GM12878 (cell line): ENCODE data around the gene TRDMT1. TPM values are rescaled to one million over a fixed set of nuclear protein-coding genes. Genes with fewer than 3 reads are reported as not detected.

ENCODE experiments used
- ATAC-seq: fragments of 200-7000 bp; cut with Tn5 transposase; 3 replicates; pipeline ENCODE4 v1.9.1; 2020; ENCODE audit warnings: mild to moderate bottlenecking, moderate library complexity
- BruUV-seq: library from RNA; stranded (reverse); fragments of 400-500 nt; replicated peaks from 2 replicates; lab custom pipeline; 2021; lab: Mats Ljungman, UMichigan
- CTCF ChIA-PET: fragments of 300-600 bp; sonication (Branson Sonifier 250); formaldehyde crosslinking; extraction: SDS; loops from one replicate; lab custom pipeline; 2021; ENCODE audit warnings: inconsistent platforms; lab: Yijun Ruan, JAX
- POLR2A ChIA-PET: fragments of 350-600 bp; formaldehyde crosslinking; extraction: SDS; loops from one replicate; lab custom pipeline; 2021; ENCODE audit warnings: inconsistent platforms; lab: Charles Lee
- RAD21 ChIA-PET: fragments of 300-600 bp; sonication (Branson Sonifier 250); formaldehyde crosslinking; loops from one replicate; lab custom pipeline; 2023; ENCODE audit warnings: antibody characterized with exemption; ENCODE audit not compliant: unreplicated experiment; lab: Charles Lee
- SMC1A ChIA-PET: fragments of 300-600 bp; sonication (Branson Sonifier 250); formaldehyde crosslinking; loops from one replicate; lab custom pipeline; 2023; ENCODE audit not compliant: unreplicated experiment, uncharacterized antibody; lab: Charles Lee
- DNase-seq: peaks from one replicate; pipeline ENCODE4 v3.0.0-alpha.2; 2011; ENCODE audit warnings: low read depth, low spot score
- FAIRE-seq: peaks from 3 replicates; lab custom pipeline; 2011; peaks lifted over from hg19 to GRCh38; lab: Jason Lieb, UNC
- H2AFZ ChIP-seq: 2 replicates; pipeline ENCODE4 v1.6.0; 2011; ENCODE audit warnings: low read depth, low read length, control low read depth; ENCODE audit not compliant: control insufficient read depth
- H3K27ac ChIP-seq: 2 replicates; pipeline ENCODE4 v1.5.1; 2011; ENCODE audit warnings: control low read depth; ENCODE audit not compliant: control insufficient read depth, insufficient read depth
- H3K27me3 ChIP-seq, 2 experiments: replicated peaks in 1 of 2; 2 replicates each; pipeline versions ENCODE4 v1.6.0 to v1.6.1; 2011; ENCODE audit warnings: low read length in 1 of 2; ENCODE audit not compliant: control insufficient read depth in 2 of 2, insufficient read depth in 2 of 2
- H3K36me3 ChIP-seq, 2 experiments: 2 replicates each; pipeline ENCODE4 v1.5.1; 2011; ENCODE audit warnings: low read length in 1 of 2; ENCODE audit not compliant: control insufficient read depth in 2 of 2, insufficient read depth in 2 of 2
- H3K4me1 ChIP-seq: 2 replicates; pipeline ENCODE4 v1.6.1; 2011; ENCODE audit warnings: mild to moderate bottlenecking, low read length, moderate library complexity, mixed read lengths; ENCODE audit not compliant: control insufficient read depth, insufficient read depth
- H3K4me2 ChIP-seq: 2 replicates; pipeline ENCODE4 v1.6.0; 2011; ENCODE audit warnings: control low read depth; ENCODE audit not compliant: control insufficient read depth, insufficient read depth
- H3K4me3 ChIP-seq: fragments of 200-600 bp; sonication (generic); 2 replicates; pipeline ENCODE4 v1.5.1; 2016
- H3K79me2 ChIP-seq: 2 replicates; pipeline ENCODE4 v1.6.0; 2011; ENCODE audit warnings: low read length; ENCODE audit not compliant: control insufficient read depth, insufficient read depth
- H3K9ac ChIP-seq: 2 replicates; pipeline ENCODE4 v1.8.0; 2011; ENCODE audit warnings: low read length, control low read depth, mixed read lengths; ENCODE audit not compliant: control insufficient read depth, insufficient read depth
- H3K9me3 ChIP-seq: replicated peaks from 3 replicates; pipeline ENCODE4 v1.5.1; 2011; ENCODE audit warnings: mild to moderate bottlenecking, low read length; ENCODE audit not compliant: control insufficient read depth, insufficient read depth
- H4K20me1 ChIP-seq: 2 replicates; pipeline ENCODE4 v1.6.0; 2011; ENCODE audit not compliant: control insufficient read depth, insufficient read depth
- CBFB ChIP-seq: IDR thresholded peaks from 2 replicates; pipeline ENCODE4 v1.6.1; 2016; ENCODE audit warnings: antibody characterized with exemption, low read depth
- CREB1 ChIP-seq: IDR thresholded peaks from 2 replicates; pipeline ENCODE4 v1.6.1; 2012; ENCODE audit warnings: low read depth, mild to moderate bottlenecking, inconsistent platforms
- EED ChIP-seq: sonication (generic); IDR thresholded peaks from 2 replicates; pipeline ENCODE4 v1.6.1; 2016; ENCODE audit warnings: antibody characterized with exemption, low read depth
- ESRRA ChIP-seq: IDR thresholded peaks from 2 replicates; pipeline ENCODE4 v1.6.1; 2012; ENCODE audit warnings: mild to moderate bottlenecking, low read length, improper control_type of control experiment
- HDAC2 ChIP-seq: fragments of 200-600 bp; sonication (generic); IDR thresholded peaks from 2 replicates; pipeline ENCODE4 v1.6.1; 2017
- IRF4 ChIP-seq: IDR thresholded peaks from 2 replicates; pipeline ENCODE4 v1.6.1; 2011; ENCODE audit warnings: low read depth, low read length
- KAT2A ChIP-seq: conservative IDR thresholded peaks from 2 replicates; pipeline ENCODE4 v1.6.1; 2011; ENCODE audit warnings: low read depth, low read length; ENCODE audit not compliant: control insufficient read depth
- NBN ChIP-seq: fragments of 450-650 bp; IDR thresholded peaks from 2 replicates; pipeline ENCODE4 v1.6.1; 2016
- POLR2A ChIP-seq: IDR thresholded peaks from 2 replicates; pipeline ENCODE4 v1.6.1; 2011; ENCODE audit warnings: low read depth, mild to moderate bottlenecking, low read length
- POLR2AphosphoS5 ChIP-seq: IDR thresholded peaks from 2 replicates; pipeline ENCODE4 v1.6.1; 2011; ENCODE audit warnings: mild to moderate bottlenecking, low read length, inconsistent platforms
- RELA ChIP-seq: fragments of 450-650 bp; IDR thresholded peaks from 2 replicates; pipeline ENCODE4 v1.8.0; 2014; ENCODE audit warnings: borderline replicate concordance; ENCODE audit not compliant: partially characterized antibody
- SIX5 ChIP-seq: IDR thresholded peaks from 2 replicates; pipeline ENCODE4 v1.6.1; 2011; ENCODE audit warnings: mild to moderate bottlenecking, low read depth, low read length, moderate library complexity; ENCODE audit not compliant: severe bottlenecking
- SUZ12 ChIP-seq: fragments of 200-600 bp; sonication (generic); IDR thresholded peaks from one replicate; pipeline ENCODE4 v1.6.1; 2018; ENCODE audit warnings: antibody characterized with exemption, mild to moderate bottlenecking; ENCODE audit not compliant: unreplicated experiment
- TCF7 ChIP-seq: IDR thresholded peaks from 2 replicates; pipeline ENCODE4 v1.6.1; 2014; ENCODE audit warnings: antibody characterized with exemption, borderline replicate concordance
- WGBS: methylation state at CpG from one replicate; pipeline ENCODE4 v1.1.6; 2016; ENCODE audit warnings: low lambda C conversion rate; ENCODE audit not compliant: insufficient replicate concordance, insufficient coverage; ENCODE audit errors: missing lambda C conversion rate; 5-methylcytosine and 5-hydroxymethylcytosine counted together
- in situ Hi-C: fragments of 300-500 bp; cut with MboI; formaldehyde crosslinking; loops from 9 replicates; pipeline ENCODE4 v1.14.3; 2018; ENCODE audit warnings: mixed read lengths
- intact Hi-C: fragments of 100-400 bp; cut with micrococcal nuclease; formaldehyde crosslinking; loops from one replicate; pipeline ENCODE4 v1.14.2; 2022; ENCODE audit not compliant: unreplicated experiment
- polyA plus RNA-seq, 11 experiments: library from polyadenylated mRNA; depleted of rRNA in 4 of 11; unstranded in 6 of 11; stranded (reverse) in 5 of 11; fragments of >200 nt; fragmentation: Nextera tagmentation in 4 of 11; fragmentation: Illumina TruSeq in 1 of 11; extraction: Ambion mirVana in 4 of 11; extraction: Trizol in 1 of 11; gene quantifications; 1 replicate in 1 of 11; 2 replicates in 10 of 11; pipeline versions ENCODE4 v1.2.1 to v1.2.3, GENCODE V29; 2011 to 2016; ENCODE audit warnings: inconsistent platforms in 2 of 11, missing spikeins in 2 of 11, low read depth in 1 of 11
- total RNA-seq, 4 experiments: library from RNA; depleted of rRNA in 3 of 4; stranded (reverse); fragments of >200 nt in 3 of 4; fragmentation: Illumina TruSeq in 1 of 4; extraction: Trizol in 1 of 4; gene quantifications; 2 replicates each; pipeline versions ENCODE4 v1.2.1 to v1.2.3, GENCODE V29; 2013 to 2021
- TF ChIP-seq, protein P1 (sequence below): fragments of 450-650 bp; IDR thresholded peaks from 2 replicates; pipeline ENCODE4 v1.6.1; 2018; ENCODE audit warnings: mild to moderate bottlenecking, low read depth, moderate library complexity; ENCODE audit not compliant: partially characterized antibody
- TF ChIP-seq, protein P2 (sequence below): IDR thresholded peaks from 2 replicates; pipeline ENCODE4 v1.6.1; 2011; ENCODE audit warnings: low read depth, low read length, improper control_type of control experiment, borderline replicate concordance
- TF ChIP-seq, protein P3 (sequence below): fragments of 450-650 bp; IDR thresholded peaks from 2 replicates; pipeline ENCODE4 v1.6.1; 2017; ENCODE audit warnings: borderline replicate concordance
- TF ChIP-seq, protein P4 (sequence below): fragments of 450-650 bp; IDR thresholded peaks from 2 replicates; pipeline ENCODE4 v1.6.1; 2016; ENCODE audit warnings: mild to moderate bottlenecking

Gene TRDMT1
- total and polyA plus RNA-seq, 10 of the 15 experiments (the other 5 are each of a cell fraction or from before 2014, with no cell fraction given) = 2.3 to 9.7 (median 4.6) TPM

DNA sequence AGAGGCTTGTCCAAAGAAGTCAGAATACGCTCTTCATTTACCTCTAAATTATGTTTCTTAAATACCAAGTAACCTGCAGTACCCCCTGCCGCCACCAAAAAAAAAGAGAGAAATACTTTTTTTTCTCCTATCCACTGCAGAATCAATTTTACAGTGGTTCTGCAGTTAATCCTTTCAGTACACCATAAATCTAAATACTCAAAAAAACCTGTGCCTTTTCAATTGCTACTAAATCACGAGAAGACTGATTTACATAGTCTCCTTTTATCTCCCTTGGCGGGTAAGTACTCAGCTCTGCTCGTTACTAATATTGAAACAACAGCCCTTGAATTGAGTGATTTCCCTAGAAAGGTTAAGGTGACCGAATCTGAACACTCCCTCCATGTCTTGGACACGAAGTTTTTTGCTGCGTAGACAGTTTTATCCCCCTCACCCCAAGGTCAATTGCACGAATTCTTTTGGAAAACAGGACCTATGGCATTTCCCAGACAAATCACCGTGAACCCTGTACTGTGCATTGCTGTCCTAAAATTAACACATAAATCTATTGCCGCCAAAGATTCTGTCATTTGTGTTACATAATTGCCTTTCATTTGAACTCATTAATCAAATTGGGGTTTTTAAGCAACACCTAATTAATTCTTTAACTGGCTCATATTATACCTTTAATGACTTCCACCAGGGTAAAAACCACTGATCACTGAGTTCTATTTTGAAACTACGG, 26.1 kb upstream of the TRDMT1 start:
- H3K4me2 ChIP-seq = peak overlapping the region; percentile 78
- no peak overlapping the region for H2AFZ ChIP-seq
- peak overlapping the region; percentile 68 for H3K4me3 ChIP-seq
- ChIA-PET SMC1A (interaction anchor here (0.7 to 1.9 kb wide), 4 partner anchors 12 to 283 kb away, joined by 3 to 7 read pairs (median 4); partner anchors contain the start of gene TRDMT1), RAD21 (interaction anchor here (0.9 kb wide), 2 partner anchors 27 to 37 kb away, joined by 3 read pairs; no protein-coding TSS in a partner anchor), POLR2A (interaction anchor here (3.6 kb wide), 1 partner anchor 27 kb away, joined by 23 read pairs; the partner anchor contains the start of gene TRDMT1), CTCF (interaction anchor here (1.0 to 1.6 kb wide), 3 partner anchors 11 to 26 kb away, joined by 3 to 4 read pairs (median 3); partner anchors contain the start of gene TRDMT1)
- H3K27me3 ChIP-seq = no peaks in the 10 kb centered on the region; a peak in 1 of 4 replicates
- ATAC-seq (peak; percentile 37), DNase-seq (peak; percentile 63), FAIRE-seq (peak; percentile 75)
- H3K4me1 ChIP-seq = peaks cover 27% of the 10 kb centered on the region
- H3K9me3 ChIP-seq = no peaks in the 10 kb centered on the region; the same call in 2 of the 3 replicates
- H3K36me3 ChIP-seq = no peaks in the 10 kb centered on the region
- intact Hi-C loops (loop anchor here (1.0 kb wide), 1 partner anchor 11 kb away; no protein-coding TSS in a partner anchor), in situ Hi-C loops (no loop called here)
- no peaks in the 10 kb centered on the region for H3K79me2 ChIP-seq
- peak overlapping the region; percentile 49; the same call in 1 of the 2 replicates for H3K27ac ChIP-seq
- H3K9ac ChIP-seq = no peak overlapping the region
- WGBS = 1% methylated on average over 12 of the region's 12 CpGs
- no peaks in the 10 kb centered on the region for H4K20me1 ChIP-seq
- no TSS peak for BruUV-seq
- TF ChIP-seq, protein P1, sequence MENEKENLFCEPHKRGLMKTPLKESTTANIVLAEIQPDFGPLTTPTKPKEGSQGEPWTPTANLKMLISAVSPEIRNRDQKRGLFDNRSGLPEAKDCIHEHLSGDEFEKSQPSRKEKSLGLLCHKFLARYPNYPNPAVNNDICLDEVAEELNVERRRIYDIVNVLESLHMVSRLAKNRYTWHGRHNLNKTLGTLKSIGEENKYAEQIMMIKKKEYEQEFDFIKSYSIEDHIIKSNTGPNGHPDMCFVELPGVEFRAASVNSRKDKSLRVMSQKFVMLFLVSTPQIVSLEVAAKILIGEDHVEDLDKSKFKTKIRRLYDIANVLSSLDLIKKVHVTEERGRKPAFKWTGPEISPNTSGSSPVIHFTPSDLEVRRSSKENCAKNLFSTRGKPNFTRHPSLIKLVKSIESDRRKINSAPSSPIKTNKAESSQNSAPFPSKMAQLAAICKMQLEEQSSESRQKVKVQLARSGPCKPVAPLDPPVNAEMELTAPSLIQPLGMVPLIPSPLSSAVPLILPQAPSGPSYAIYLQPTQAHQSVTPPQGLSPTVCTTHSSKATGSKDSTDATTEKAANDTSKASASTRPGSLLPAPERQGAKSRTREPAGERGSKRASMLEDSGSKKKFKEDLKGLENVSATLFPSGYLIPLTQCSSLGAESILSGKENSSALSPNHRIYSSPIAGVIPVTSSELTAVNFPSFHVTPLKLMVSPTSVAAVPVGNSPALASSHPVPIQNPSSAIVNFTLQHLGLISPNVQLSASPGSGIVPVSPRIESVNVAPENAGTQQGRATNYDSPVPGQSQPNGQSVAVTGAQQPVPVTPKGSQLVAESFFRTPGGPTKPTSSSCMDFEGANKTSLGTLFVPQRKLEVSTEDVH = no peak
- TF ChIP-seq, protein P2, sequence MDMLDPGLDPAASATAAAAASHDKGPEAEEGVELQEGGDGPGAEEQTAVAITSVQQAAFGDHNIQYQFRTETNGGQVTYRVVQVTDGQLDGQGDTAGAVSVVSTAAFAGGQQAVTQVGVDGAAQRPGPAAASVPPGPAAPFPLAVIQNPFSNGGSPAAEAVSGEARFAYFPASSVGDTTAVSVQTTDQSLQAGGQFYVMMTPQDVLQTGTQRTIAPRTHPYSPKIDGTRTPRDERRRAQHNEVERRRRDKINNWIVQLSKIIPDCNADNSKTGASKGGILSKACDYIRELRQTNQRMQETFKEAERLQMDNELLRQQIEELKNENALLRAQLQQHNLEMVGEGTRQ = no peak
- TF ChIP-seq, protein P3, sequence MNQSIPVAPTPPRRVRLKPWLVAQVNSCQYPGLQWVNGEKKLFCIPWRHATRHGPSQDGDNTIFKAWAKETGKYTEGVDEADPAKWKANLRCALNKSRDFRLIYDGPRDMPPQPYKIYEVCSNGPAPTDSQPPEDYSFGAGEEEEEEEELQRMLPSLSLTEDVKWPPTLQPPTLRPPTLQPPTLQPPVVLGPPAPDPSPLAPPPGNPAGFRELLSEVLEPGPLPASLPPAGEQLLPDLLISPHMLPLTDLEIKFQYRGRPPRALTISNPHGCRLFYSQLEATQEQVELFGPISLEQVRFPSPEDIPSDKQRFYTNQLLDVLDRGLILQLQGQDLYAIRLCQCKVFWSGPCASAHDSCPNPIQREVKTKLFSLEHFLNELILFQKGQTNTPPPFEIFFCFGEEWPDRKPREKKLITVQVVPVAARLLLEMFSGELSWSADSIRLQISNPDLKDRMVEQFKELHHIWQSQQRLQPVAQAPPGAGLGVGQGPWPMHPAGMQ = no peak
- TF ChIP-seq ESRRA (no peak), POLR2A (no peak), POLR2AphosphoS5 (no peak), RELA (no peak), CBFB (no peak; the same call in 1 of the 2 replicates), SIX5 (no peak), HDAC2 (no peak), TCF7 (peak; percentile 85), SUZ12 (no peak), KAT2A (no peak), NBN (peak; percentile 46; the same call in 1 of the 2 replicates), EED (no peak; the same call in 1 of the 2 replicates), IRF4 (peak; percentile 63; the same call in 1 of the 2 replicates), CREB1 (no peak)
- TF ChIP-seq, protein P4, sequence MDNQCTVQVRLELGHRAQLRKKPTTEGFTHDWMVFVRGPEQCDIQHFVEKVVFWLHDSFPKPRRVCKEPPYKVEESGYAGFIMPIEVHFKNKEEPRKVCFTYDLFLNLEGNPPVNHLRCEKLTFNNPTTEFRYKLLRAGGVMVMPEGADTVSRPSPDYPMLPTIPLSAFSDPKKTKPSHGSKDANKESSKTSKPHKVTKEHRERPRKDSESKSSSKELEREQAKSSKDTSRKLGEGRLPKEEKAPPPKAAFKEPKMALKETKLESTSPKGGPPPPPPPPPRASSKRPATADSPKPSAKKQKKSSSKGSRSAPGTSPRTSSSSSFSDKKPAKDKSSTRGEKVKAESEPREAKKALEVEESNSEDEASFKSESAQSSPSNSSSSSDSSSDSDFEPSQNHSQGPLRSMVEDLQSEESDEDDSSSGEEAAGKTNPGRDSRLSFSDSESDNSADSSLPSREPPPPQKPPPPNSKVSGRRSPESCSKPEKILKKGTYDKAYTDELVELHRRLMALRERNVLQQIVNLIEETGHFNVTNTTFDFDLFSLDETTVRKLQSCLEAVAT = no peak
